GM18873 (cell line): ENCODE measurements around the gene NFIX.

Source experiments
- ATAC-seq: cut with Tn5 transposase; IDR thresholded peaks from one replicate; pipeline ENCODE4 v1.9.1; 2021; ENCODE audit warnings: mild to moderate bottlenecking, moderate library complexity, moderate number of reproducible peaks; ENCODE audit not compliant: unreplicated experiment, low FRiP score

Gene NFIX

GRCh38 chr19:13069415-13070359 lies 74.4 kb downstream of the NFIX start:
- no peak for ATAC-seq

DNA sequence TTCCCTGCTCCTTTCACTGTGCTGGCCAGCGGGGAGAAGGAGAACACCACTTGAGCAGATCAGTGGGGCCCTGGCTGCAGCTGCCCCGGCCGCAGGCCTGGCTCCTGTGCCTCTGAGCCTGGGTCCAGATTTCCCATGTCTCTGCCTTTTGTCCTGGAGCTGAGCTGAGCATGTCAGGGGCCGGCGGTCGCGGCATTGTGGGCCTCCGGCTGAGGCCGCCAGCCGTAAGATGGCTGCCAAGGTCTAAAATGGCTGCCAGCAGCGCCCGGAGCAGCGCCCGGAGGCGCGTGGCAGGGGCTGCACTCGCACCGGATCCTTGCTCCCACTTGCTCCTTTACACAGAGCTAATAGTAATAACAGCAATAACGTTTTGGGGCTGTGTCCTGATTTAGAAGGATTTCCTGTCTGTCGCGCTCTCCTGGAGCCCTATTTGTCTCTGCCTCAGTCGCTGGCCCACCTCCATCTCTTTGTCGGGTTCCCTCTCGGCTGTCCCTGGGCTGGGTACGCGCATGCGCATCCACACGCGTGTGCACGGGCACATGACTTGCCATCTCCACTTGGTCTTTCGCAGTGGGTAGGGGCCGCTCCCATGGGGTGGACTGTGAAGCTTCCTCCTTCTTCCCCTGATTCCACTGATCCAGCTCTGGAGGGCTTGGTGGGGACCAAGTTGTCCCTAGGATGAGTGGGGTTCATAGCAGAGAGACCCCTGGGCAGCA lies 75.3 kb downstream of the NFIX start:
- ATAC-seq = no peak

- ATAC-seq = no peak
Observed at GRCh38 chr19:13071444-13072187, 76.3 kb downstream of the NFIX start.

- ATAC-seq = no peak
Observed at GRCh38 chr19:13072188-13072908, 77.1 kb downstream of the NFIX start.

GRCh38 chr19:13073263-13073662 lies 78.0 kb downstream of the NFIX start:
- ATAC-seq = no peak

- ATAC-seq = no peak
Observed at GRCh38 chr19:13074378-13074777, 79.1 kb downstream of the NFIX start.

GRCh38 chr19:13076320-13076719 lies 81.0 kb downstream of the NFIX start:
- ATAC-seq = no peak

- ATAC-seq = no peak
Observed at GRCh38 chr19:13076787-13077186, 81.5 kb downstream of the NFIX start.

- ATAC-seq = no peak
Observed at GRCh38 chr19:13077240-13077639, 82.0 kb downstream of the NFIX start.

DNA sequence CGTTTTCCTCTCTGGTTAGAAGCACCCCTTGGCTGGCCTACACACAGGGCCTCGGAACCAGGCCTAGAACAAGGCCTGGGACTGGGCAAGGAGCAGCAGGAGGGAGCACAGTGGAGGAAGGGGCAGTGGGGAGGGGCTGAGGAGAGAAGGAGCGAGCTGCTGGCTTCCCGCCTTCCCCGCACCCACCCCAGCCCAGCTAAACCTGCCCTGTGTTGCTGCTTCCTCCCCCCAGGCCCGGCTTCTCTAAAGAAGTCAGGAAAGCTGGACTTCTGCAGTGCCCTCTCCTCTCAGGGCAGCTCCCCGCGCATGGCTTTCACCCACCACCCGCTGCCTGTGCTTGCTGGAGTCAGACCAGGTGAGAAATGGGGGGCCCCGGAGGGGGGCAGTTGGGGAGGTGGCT lies 83.1 kb downstream of the NFIX start:
- no peak for ATAC-seq

DNA sequence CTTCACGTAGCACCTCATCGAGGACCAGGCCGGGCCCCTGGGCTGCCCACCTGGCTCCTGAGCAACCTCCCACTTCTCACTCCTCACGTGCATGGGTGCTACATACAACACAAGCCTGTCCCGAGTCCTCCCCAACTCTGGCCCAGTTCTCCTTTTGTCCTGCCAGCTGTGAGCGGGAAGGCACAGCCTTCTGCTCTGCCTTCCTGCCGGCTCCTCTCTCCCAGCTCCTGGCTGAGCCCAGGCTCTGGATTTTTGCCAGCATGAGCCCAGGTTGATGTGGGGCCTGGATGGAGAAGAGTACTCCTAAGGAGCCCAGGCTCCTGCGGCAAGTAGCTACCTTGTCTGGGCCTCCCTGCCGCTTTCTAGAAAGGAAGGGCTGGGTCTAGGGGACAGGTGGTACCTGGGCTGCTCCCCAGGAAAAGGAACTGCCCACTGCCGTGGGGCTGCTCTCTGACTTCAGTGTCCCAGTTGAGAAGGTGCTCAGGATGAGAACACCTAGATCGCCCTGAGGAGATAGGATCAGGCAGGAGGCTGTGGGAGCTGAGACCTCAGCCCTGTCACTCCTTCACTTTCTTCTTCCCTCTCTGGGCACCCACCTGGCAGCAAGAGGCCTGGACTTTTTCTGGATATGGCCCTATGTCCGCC lies 83.7 kb downstream of the NFIX start:
- no peak for ATAC-seq

- no peak for ATAC-seq
Observed at GRCh38 chr19:13079542-13079986, 84.3 kb downstream of the NFIX start.

GRCh38 chr19:13082192-13083007 lies 87.1 kb downstream of the NFIX start:
- ATAC-seq = no peak

- no peak for ATAC-seq
Observed at GRCh38 chr19:13083008-13083404, 87.7 kb downstream of the NFIX start.

- ATAC-seq = no peak
Observed at GRCh38 chr19:13083627-13084026, 88.4 kb downstream of the NFIX start.

GRCh38 chr19:13085666-13086065 lies 90.4 kb downstream of the NFIX start:
- ATAC-seq = no peak

DNA sequence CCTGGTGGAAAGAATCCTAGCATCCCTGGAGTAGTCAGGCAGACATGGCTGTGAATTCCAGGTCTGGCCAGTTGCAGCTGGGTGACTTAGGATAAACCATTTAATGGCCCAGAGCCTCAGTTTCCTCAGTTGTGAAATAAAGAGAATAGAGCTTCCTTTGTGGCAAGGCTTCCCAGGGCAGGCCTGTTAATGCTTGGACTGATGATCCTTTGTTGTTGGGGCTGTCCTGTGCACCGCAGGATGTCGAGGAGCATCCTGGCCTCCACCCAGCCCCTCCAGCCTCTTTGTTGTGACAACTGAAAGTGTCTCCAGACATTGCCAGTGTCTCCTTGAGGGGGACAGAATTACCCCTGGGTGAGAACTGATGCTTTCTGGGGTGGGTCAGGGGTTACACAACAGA lies 91.1 kb downstream of the NFIX start:
- no peak for ATAC-seq

- no peak for ATAC-seq
Observed at GRCh38 chr19:13087295-13087694, 92.0 kb downstream of the NFIX start.
